H1 (cell line): ENCODE results near the gene RNPS1. TPM values are rescaled to one million over a fixed set of nuclear protein-coding genes. Genes with fewer than 3 reads are reported as not detected.

Experiments
- CTCF ChIA-PET: fragments of 300-600 bp; sonication (Branson Sonifier 250); formaldehyde crosslinking; loops from one replicate; lab custom pipeline; 2021; ENCODE audit not compliant: partially characterized antibody; lab: Charles Lee
- POLR2A ChIA-PET: fragments of 300-600 bp; sonication (Branson Sonifier 250); formaldehyde crosslinking; loops from one replicate; lab custom pipeline; 2021; ENCODE audit warnings: inconsistent platforms; ENCODE audit not compliant: partially characterized antibody; lab: Charles Lee
- DNase-seq, 2 experiments: peaks; one replicate each; pipeline versions ENCODE4 v3.0.0 to v3.0.0-alpha.2; 2010 to 2022; ENCODE audit warnings: low spot score in 2 of 2, low read depth in 1 of 2, mixed read lengths in 1 of 2
- FAIRE-seq: peaks from 2 replicates; lab custom pipeline; 2011; peaks lifted over from hg19 to GRCh38; lab: Jason Lieb, UNC
- H2AFZ ChIP-seq: 2 replicates; pipeline ENCODE4 v1.8.1; 2012; ENCODE audit warnings: low read length, inconsistent platforms
- H2AK5ac ChIP-seq: 2 replicates; pipeline ENCODE4 v1.6.1; 2013; ENCODE audit warnings: low read depth, low read length
- H2BK120ac ChIP-seq: replicated peaks from 2 replicates; pipeline ENCODE3; 2013; ENCODE audit warnings: low read depth, low read length, inconsistent platforms
- H2BK12ac ChIP-seq: 2 replicates; pipeline ENCODE4 v1.6.1; 2013; ENCODE audit warnings: low read depth, low read length
- H2BK15ac ChIP-seq: 2 replicates; pipeline ENCODE4 v1.6.1; 2013; ENCODE audit warnings: low read length
- H2BK20ac ChIP-seq: 2 replicates; pipeline ENCODE4 v1.6.1; 2013; ENCODE audit warnings: low read length
- H2BK5ac ChIP-seq: 2 replicates; pipeline ENCODE4 v1.6.1; 2013; ENCODE audit warnings: low read depth, low read length
- H3K14ac ChIP-seq: 2 replicates; pipeline ENCODE4 v1.6.1; 2013; ENCODE audit warnings: inconsistent platforms; ENCODE audit not compliant: insufficient read length
- H3K18ac ChIP-seq: 2 replicates; pipeline ENCODE4 v1.6.1; 2013; ENCODE audit warnings: low read length; ENCODE audit errors: extremely low read depth
- H3K23ac ChIP-seq: 2 replicates; pipeline ENCODE4 v1.6.1; 2013; ENCODE audit warnings: inconsistent platforms; ENCODE audit not compliant: insufficient read length
- H3K23me2 ChIP-seq: 2 replicates; pipeline ENCODE4 v1.6.1; 2013; ENCODE audit warnings: low read depth, low read length
- H3K27ac ChIP-seq: 2 replicates; pipeline ENCODE4 v1.6.1; 2011; ENCODE audit warnings: low read depth, low read length, inconsistent platforms
- H3K27me3 ChIP-seq, 4 experiments: replicated peaks in 1 of 4; 1 replicate in 1 of 4; 2 replicates in 3 of 4; pipeline versions ENCODE4 v1.6.1 to v1.8.1; 2011 to 2013; ENCODE audit warnings: low read length in 3 of 4, mild to moderate bottlenecking in 3 of 4, inconsistent platforms in 2 of 4, mixed read lengths in 2 of 4, moderate library complexity in 1 of 4; ENCODE audit not compliant: control insufficient read depth in 3 of 4, insufficient read depth in 3 of 4; ENCODE audit errors: extremely low read depth in 1 of 4
- H3K36me3 ChIP-seq, 4 experiments: 2 replicates each; pipeline versions ENCODE4 v1.6.1 to v1.8.1; 2011 to 2013; ENCODE audit warnings: mild to moderate bottlenecking in 4 of 4, low read length in 3 of 4, moderate library complexity in 2 of 4, control low read depth in 1 of 4, inconsistent platforms in 1 of 4; ENCODE audit not compliant: insufficient read depth in 4 of 4, control insufficient read depth in 2 of 4
- H3K4ac ChIP-seq: replicated peaks from 2 replicates; pipeline ENCODE3; 2013; ENCODE audit warnings: low read length, low read depth, mixed read lengths, inconsistent platforms; ENCODE audit not compliant: insufficient read length
- H3K4me1 ChIP-seq, 4 experiments: replicated peaks in 1 of 4; 1 replicate in 1 of 4; 2 replicates in 3 of 4; pipeline versions ENCODE4 v1.6.1 to v1.8.1; 2011 to 2013; ENCODE audit warnings: low read length in 3 of 4, inconsistent platforms in 2 of 4, mixed read lengths in 1 of 4; ENCODE audit not compliant: insufficient read depth in 4 of 4, control insufficient read depth in 3 of 4
- H3K4me2 ChIP-seq, 2 experiments: 2 replicates each; pipeline versions ENCODE4 v1.6.1 to v1.8.1; 2011 to 2013; ENCODE audit warnings: low read depth in 2 of 2, low read length in 2 of 2, control low read depth in 1 of 2, inconsistent platforms in 1 of 2, mild to moderate bottlenecking in 1 of 2; ENCODE audit not compliant: insufficient read depth in 1 of 2
- H3K4me3 ChIP-seq, 4 experiments: fragments of 200-600, 300-600 bp in 1 of 4; sonication (generic), shearing (Covaris generic), sonication (Bioruptor Twin) in 1 of 4; 2 replicates each; pipeline versions ENCODE4 v1.5.1 to v1.8.1; 2011 to 2016; ENCODE audit warnings: low read length in 4 of 4, low read depth in 3 of 4, control low read depth in 2 of 4, inconsistent platforms in 2 of 4, mild to moderate bottlenecking in 2 of 4, mixed read lengths in 1 of 4, moderate library complexity in 1 of 4; ENCODE audit not compliant: insufficient read depth in 2 of 4; ENCODE audit errors: extremely low read depth in 1 of 4
- H3K56ac ChIP-seq: replicated peaks from 2 replicates; pipeline ENCODE3; 2013; ENCODE audit warnings: low read depth, mild to moderate bottlenecking, mixed read lengths, low read length, inconsistent platforms; ENCODE audit not compliant: insufficient read length
- H3K79me1 ChIP-seq: 2 replicates; pipeline ENCODE4 v1.6.1; 2013; ENCODE audit warnings: low read depth, low read length, control low read depth
- H3K79me2 ChIP-seq, 2 experiments: 2 replicates each; pipeline versions ENCODE4 v1.6.1 to v1.8.1; 2012 to 2013; ENCODE audit warnings: low read length in 2 of 2, mild to moderate bottlenecking in 2 of 2, inconsistent platforms in 1 of 2; ENCODE audit not compliant: insufficient read depth in 2 of 2, control insufficient read depth in 1 of 2
- H3K9ac ChIP-seq, 4 experiments: replicated peaks in 1 of 4; 1 replicate in 1 of 4; 2 replicates in 3 of 4; pipeline versions ENCODE4 v1.6.1 to v1.8.1; 2011 to 2013; ENCODE audit warnings: low read depth in 3 of 4, low read length in 3 of 4, control low read depth in 2 of 4, mild to moderate bottlenecking in 2 of 4, moderate library complexity in 2 of 4, inconsistent platforms in 1 of 4; ENCODE audit errors: extremely low read depth in 1 of 4
- H3K9me3 ChIP-seq, 2 experiments: 2 replicates each; pipeline versions ENCODE4 v1.6.1 to v1.8.1; 2012 to 2013; ENCODE audit warnings: mild to moderate bottlenecking in 2 of 2, moderate library complexity in 2 of 2, control low read depth in 1 of 2, inconsistent platforms in 1 of 2, low read depth in 1 of 2, low read length in 1 of 2, mixed read lengths in 1 of 2; ENCODE audit not compliant: insufficient read depth in 2 of 2
- H4K20me1 ChIP-seq, 2 experiments: replicated peaks in 1 of 2; 2 replicates each; pipeline versions ENCODE3 to v1.8.1; 2011 to 2013; ENCODE audit warnings: inconsistent platforms in 2 of 2, low read length in 2 of 2, mild to moderate bottlenecking in 1 of 2; ENCODE audit not compliant: insufficient read depth in 2 of 2, control insufficient read depth in 1 of 2
- H4K5ac ChIP-seq: 2 replicates; pipeline ENCODE4 v1.6.1; 2013; ENCODE audit warnings: low read length, low read depth, mixed read lengths, inconsistent platforms; ENCODE audit not compliant: insufficient read length
- H4K8ac ChIP-seq: 2 replicates; pipeline ENCODE4 v1.8.0; 2013; ENCODE audit warnings: mild to moderate bottlenecking, moderate library complexity, low read length, inconsistent platforms; ENCODE audit not compliant: insufficient read depth; ENCODE audit errors: extremely low read depth
- H4K91ac ChIP-seq: replicated peaks from 2 replicates; pipeline ENCODE3; 2013; ENCODE audit warnings: low read length, mixed read lengths, inconsistent platforms; ENCODE audit not compliant: insufficient read length
- BACH1 ChIP-seq: IDR thresholded peaks from 2 replicates; pipeline ENCODE4 v1.6.1; 2012; ENCODE audit warnings: low read length, improper control_type of control experiment
- POLR2AphosphoS5 ChIP-seq: IDR thresholded peaks from 2 replicates; pipeline ENCODE4 v1.6.1; 2011; ENCODE audit warnings: low read depth, low read length
- WGBS, 2 experiments: shearing (Covaris generic) in 1 of 2; methylation state at CpG; one replicate each; pipeline versions ENCODE4 v1.1.6 to v1.1.7; 2013 to 2015; ENCODE audit warnings: low lambda C conversion rate in 2 of 2, mixed read lengths in 2 of 2, inconsistent platforms in 1 of 2, low coverage in 1 of 2, missing lambda C conversion rate in 1 of 2; ENCODE audit not compliant: insufficient replicate concordance in 2 of 2, insufficient coverage in 1 of 2, insufficient read length in 1 of 2; ENCODE audit errors: extremely low coverage in 1 of 2, missing lambda C conversion rate in 1 of 2; 5-methylcytosine and 5-hydroxymethylcytosine counted together
- polyA plus RNA-seq, 7 experiments: library from polyadenylated mRNA; depleted of rRNA in 3 of 7; stranded (reverse) in 5 of 7; unstranded in 2 of 7; fragments of >200 nt in 5 of 7; fragments of 200-250 nt in 2 of 7; gene quantifications; 1 replicate in 5 of 7; 2 replicates in 1 of 7; 4 replicates in 1 of 7; pipeline versions ENCODE4 v1.2.1 to v1.2.3, GENCODE V29; 2011 to 2013; ENCODE audit warnings: missing spikeins in 2 of 7, mixed read lengths in 2 of 7
- total RNA-seq: library from RNA; stranded (reverse); fragmentation: NEBNext Ultra II Directional; extraction: Animal tissue kit (Norgen Biotek cat#: 25700); gene quantifications from 2 replicates; pipeline ENCODE4 v1.2.1, GENCODE V29; 2021

RNPS1 gene
- total and polyA plus RNA-seq, 2 of the 8 experiments (the other 6 are each of a cell fraction or from before 2014, with no cell fraction given): 330 to 350 TPM

- Histone ChIP-seq H3K4me1 (peaks cover 0 to 17% (median 5%) of the 10 kb centered on the region in 4 experiments; a peak in 5 of 7 replicates), H2AFZ (no peak overlapping the region), H3K18ac (no peak overlapping the region), H3K14ac (no peak overlapping the region), H3K27ac (no peak overlapping the region), H2BK20ac (no peak overlapping the region), H3K79me2 (peaks cover 3 to 18% of the 10 kb centered on the region in 2 experiments; a peak in 3 of 4 replicates), H3K79me1 (peaks cover 8% of the 10 kb centered on the region), H3K9ac (peak overlapping the region in 1 of 4 experiments; percentile 27; a peak in 2 of 7 replicates), H2BK120ac (no peak overlapping the region), H3K9me3 (no peaks in the 10 kb centered on the region), H3K4me3 (no peak overlapping the region), H3K27me3 (no peaks in the 10 kb centered on the region), H3K36me3 (peaks cover 8 to 40% (median 19%) of the 10 kb centered on the region in 4 experiments; a peak in 6 of 8 replicates), H3K4ac (no peak overlapping the region), H4K5ac (no peak overlapping the region), H2BK5ac (no peak overlapping the region), H2BK15ac (no peak overlapping the region), H3K23me2 (peaks cover 9% of the 10 kb centered on the region), H4K20me1 (peaks cover 8 to 42% of the 10 kb centered on the region in 2 experiments), H3K4me2 (no peak overlapping the region), H3K23ac (no peak overlapping the region), H4K91ac (no peak overlapping the region), H4K8ac (peak overlapping the region; percentile 5; the same call in 1 of the 2 replicates), H3K56ac (no peak overlapping the region), H2BK12ac (0 out of 2 replicates have a peak overlapping the region, but pooled peaks have one; percentile 17), H2AK5ac (no peak overlapping the region)
- FAIRE-seq: no peak
- ChIA-PET CTCF (interaction anchor here (0.6 to 3.2 kb wide), 3 partner anchors 17 to 625 kb away, joined by 3 to 20 read pairs (median 4); no protein-coding TSS in a partner anchor), POLR2A (interaction anchor here (0.8 to 15.1 kb wide), 20 partner anchors 8 to 220 kb away, joined by 3 to 156 read pairs (median 4); partner anchors contain the start of genes CASKIN1, DNASE1L2, E4F1 and TRAF7)
- DNase-seq: no peak
- 88% methylated on average over 11 of the region's 11 CpGs; no CpG with 5 or more reads in 1 of the 2 experiments for WGBS, 2 experiments
- no peak for TF ChIP-seq BACH1
- TF ChIP-seq POLR2AphosphoS5: peak; percentile 64; the same call in 1 of the 2 replicates
Measured at GRCh38 chr16:2211923-2212347, 56.0 kb downstream of the RNPS1 start.
